Thyroid gland (tissue), 4 donors: ENCODE results near the gene CLSTN2. TPM values are rescaled to one million over a fixed set of nuclear protein-coding genes. Genes with fewer than 3 reads are reported as not detected.

Experiments
- DNase-seq, 2 donors: peaks; one replicate each; pipeline ENCODE4 v3.0.0-alpha.2; 2019
- H3K27ac ChIP-seq, 3 donors: fragments of 200-600 bp; sonication (generic); 1 replicate in 2 of 3; 2 replicates in 1 of 3; pipeline ENCODE4 v1.5.1; 2016 to 2019; ENCODE audit warnings: mild to moderate bottlenecking in 1 of 3, moderate library complexity in 1 of 3
- H3K27me3 ChIP-seq: fragments of 200-600 bp; sonication (generic); one replicate; pipeline ENCODE4 v1.5.1; 2019
- H3K36me3 ChIP-seq, 2 donors: fragments of 200-600 bp; sonication (generic); one replicate each; pipeline ENCODE4 v1.5.1; 2016 to 2019
- H3K4me1 ChIP-seq, 2 donors: fragments of 200-600 bp; sonication (generic); one replicate each; pipeline ENCODE4 v1.5.1; 2017 to 2019
- H3K4me3 ChIP-seq, 3 donors: fragments of 200-600 bp; sonication (generic); replicated peaks in 1 of 3; 1 replicate in 2 of 3; 2 replicates in 1 of 3; pipeline ENCODE4 v1.5.1; 2016; ENCODE audit warnings: mild to moderate bottlenecking in 1 of 3
- H3K9me3 ChIP-seq: fragments of 200-600 bp; sonication (generic); one replicate; pipeline ENCODE4 v1.5.1; 2017
- POLR2A ChIP-seq, 2 donors: fragments of 450-650 bp; IDR thresholded peaks; one replicate each; pipeline ENCODE4 v1.6.1; 2017; ENCODE audit warnings: antibody characterized with exemption in 2 of 2, mild to moderate bottlenecking in 2 of 2, moderate library complexity in 1 of 2
- WGBS, 2 donors: methylation state at CpG; one replicate each; pipeline ENCODE4 v1.1.5; 2017; 5-methylcytosine and 5-hydroxymethylcytosine counted together
- intact Hi-C: fragments of 100-400 bp; cut with DNase I; formaldehyde crosslinking; loops from one replicate; pipeline ENCODE4 v1.15.1; 2023
- total RNA-seq, 4 donors: library from RNA; depleted of rRNA; stranded (reverse); fragments of >200 nt; gene quantifications; one replicate each; pipeline ENCODE4 v1.2.3, GENCODE V29; 2016
- TF ChIP-seq, protein P1 (sequence below), 6 experiments: fragments of 200-600 bp in 3 of 6; fragments of 450-650 bp in 3 of 6; sonication (generic) in 3 of 6; IDR thresholded peaks; one replicate each; pipeline ENCODE4 v1.5.1; 2016 to 2019; ENCODE audit warnings: antibody characterized with exemption in 6 of 6, mild to moderate bottlenecking in 2 of 6, inconsistent platforms in 1 of 6, moderate library complexity in 1 of 6

CLSTN2 gene
- total RNA-seq, 4 donors from 2014 or later: 9.7 to 32.9 (median 15.5) TPM

GRCh38 chr3:140010391-140010790 is 75.4 kb downstream of the CLSTN2 start:
- intact Hi-C loops: no loop called here
- no peak overlapping the region for H3K27ac ChIP-seq
- H3K4me1 ChIP-seq: no peaks in the 10 kb centered on the region
- H3K27me3 ChIP-seq: no peaks in the 10 kb centered on the region
- H3K4me3 ChIP-seq: no peak overlapping the region
- 63 to 74% methylated on average over 2 of the region's 2 CpGs for WGBS, 2 donors
- TF ChIP-seq, protein P1, sequence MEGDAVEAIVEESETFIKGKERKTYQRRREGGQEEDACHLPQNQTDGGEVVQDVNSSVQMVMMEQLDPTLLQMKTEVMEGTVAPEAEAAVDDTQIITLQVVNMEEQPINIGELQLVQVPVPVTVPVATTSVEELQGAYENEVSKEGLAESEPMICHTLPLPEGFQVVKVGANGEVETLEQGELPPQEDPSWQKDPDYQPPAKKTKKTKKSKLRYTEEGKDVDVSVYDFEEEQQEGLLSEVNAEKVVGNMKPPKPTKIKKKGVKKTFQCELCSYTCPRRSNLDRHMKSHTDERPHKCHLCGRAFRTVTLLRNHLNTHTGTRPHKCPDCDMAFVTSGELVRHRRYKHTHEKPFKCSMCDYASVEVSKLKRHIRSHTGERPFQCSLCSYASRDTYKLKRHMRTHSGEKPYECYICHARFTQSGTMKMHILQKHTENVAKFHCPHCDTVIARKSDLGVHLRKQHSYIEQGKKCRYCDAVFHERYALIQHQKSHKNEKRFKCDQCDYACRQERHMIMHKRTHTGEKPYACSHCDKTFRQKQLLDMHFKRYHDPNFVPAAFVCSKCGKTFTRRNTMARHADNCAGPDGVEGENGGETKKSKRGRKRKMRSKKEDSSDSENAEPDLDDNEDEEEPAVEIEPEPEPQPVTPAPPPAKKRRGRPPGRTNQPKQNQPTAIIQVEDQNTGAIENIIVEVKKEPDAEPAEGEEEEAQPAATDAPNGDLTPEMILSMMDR (IDR thresholded peaks at IDR 0.05): no peak
- no peak for TF ChIP-seq POLR2A (IDR thresholded peaks at IDR 0.05)
- H3K36me3 ChIP-seq: no peaks in the 10 kb centered on the region
- no peaks in the 10 kb centered on the region for H3K9me3 ChIP-seq
- no peak for DNase-seq

- TF ChIP-seq, protein P1 (IDR thresholded peaks at IDR 0.05): no peak
- no peak for TF ChIP-seq POLR2A (IDR thresholded peaks at IDR 0.05)
- 93 to 95% methylated on average over 2 of the region's 2 CpGs for WGBS, 2 donors
- H3K4me1 ChIP-seq: no peaks in the 10 kb centered on the region
- intact Hi-C loops: no loop called here
- H3K36me3 ChIP-seq: no peaks in the 10 kb centered on the region
- no peaks in the 10 kb centered on the region for H3K27me3 ChIP-seq
- no peak overlapping the region for H3K27ac ChIP-seq
- DNase-seq: no peak
- H3K9me3 ChIP-seq: no peaks in the 10 kb centered on the region
- H3K4me3 ChIP-seq: no peak overlapping the region
These were observed 76.1 kb downstream of the CLSTN2 start for GRCh38 chr3:140011086-140011485.

GRCh38 chr3:140011611-140012277 is 76.8 kb downstream of the CLSTN2 start:
- H3K27ac ChIP-seq: no peak overlapping the region
- H3K36me3 ChIP-seq: no peaks in the 10 kb centered on the region
- H3K4me3 ChIP-seq: no peak overlapping the region
- intact Hi-C loops: no loop called here
- 90 to 91% methylated on average over 5 of the region's 5 CpGs for WGBS, 2 donors
- H3K27me3 ChIP-seq: no peaks in the 10 kb centered on the region
- H3K4me1 ChIP-seq: no peaks in the 10 kb centered on the region
- DNase-seq: no peak
- TF ChIP-seq, protein P1 (IDR thresholded peaks at IDR 0.05): no peak
- no peak for TF ChIP-seq POLR2A (IDR thresholded peaks at IDR 0.05)
- no peaks in the 10 kb centered on the region for H3K9me3 ChIP-seq

DNA sequence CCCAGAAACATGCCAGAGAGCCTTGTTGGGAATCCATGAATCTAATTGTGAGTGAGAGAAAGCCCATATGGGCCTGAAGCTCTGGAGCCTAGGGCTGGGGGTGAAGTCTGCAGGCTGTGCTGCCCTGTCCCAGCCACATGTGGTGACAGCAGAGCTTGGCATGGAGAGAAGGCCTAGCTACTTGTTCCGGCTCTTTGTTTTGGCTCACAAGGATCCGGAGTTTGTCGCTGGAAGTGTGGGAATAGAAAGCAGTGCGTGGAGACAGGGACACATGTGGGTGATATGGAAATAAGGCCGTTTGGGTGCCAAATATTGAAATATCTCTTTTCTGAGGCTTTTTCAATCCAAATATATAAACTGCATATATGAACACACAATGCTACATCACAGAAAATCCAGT is 78.2 kb downstream of the CLSTN2 start:
- H3K27ac ChIP-seq: no peak overlapping the region
- intact Hi-C loops: no loop called here
- no peak for DNase-seq
- WGBS, 2 donors: 94 to 96% methylated on average over 5 of the region's 5 CpGs
- no peaks in the 10 kb centered on the region for H3K9me3 ChIP-seq
- H3K36me3 ChIP-seq: no peaks in the 10 kb centered on the region
- H3K27me3 ChIP-seq: no peaks in the 10 kb centered on the region
- no peaks in the 10 kb centered on the region for H3K4me1 ChIP-seq
- no peak overlapping the region for H3K4me3 ChIP-seq
- TF ChIP-seq POLR2A (IDR thresholded peaks at IDR 0.05): no peak
- TF ChIP-seq, protein P1 (IDR thresholded peaks at IDR 0.05): no peak

DNA sequence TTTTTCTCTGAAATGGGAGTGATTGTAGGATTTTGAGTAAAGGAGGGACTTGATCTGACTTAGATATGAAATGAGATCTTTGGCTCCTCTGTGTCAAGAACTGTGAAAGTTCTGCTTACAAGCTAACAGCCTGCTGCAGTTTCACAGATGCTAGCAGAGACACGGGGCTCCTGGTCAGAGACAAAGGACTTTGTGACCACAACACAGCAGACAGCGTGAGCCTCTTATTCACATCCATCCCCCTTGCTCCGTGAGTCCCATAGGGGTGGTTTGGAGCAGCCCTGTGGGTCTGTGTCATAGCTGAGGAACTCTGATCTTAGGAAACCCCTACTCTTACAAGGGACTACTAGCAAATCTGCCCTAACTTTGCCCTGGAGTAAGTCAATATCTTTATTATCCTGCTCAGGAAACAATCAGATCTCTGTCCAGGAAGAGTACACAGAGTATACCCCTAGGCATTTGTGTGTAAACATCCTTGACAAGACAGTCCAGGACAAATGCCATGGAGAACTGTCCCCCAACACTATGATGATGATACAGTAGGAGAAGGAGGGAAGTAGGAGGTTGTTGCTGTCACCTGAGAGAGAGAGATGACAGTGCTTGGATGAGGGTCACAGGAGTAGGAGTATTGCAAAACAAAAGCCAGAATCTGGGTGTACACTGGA is 80.0 kb downstream of the CLSTN2 start:
- DNase-seq: no peak
- Histone ChIP-seq H3K27me3 (no peaks in the 10 kb centered on the region), H3K27ac (no peak overlapping the region), H3K4me1 (no peaks in the 10 kb centered on the region), H3K9me3 (no peaks in the 10 kb centered on the region), H3K4me3 (no peak overlapping the region), H3K36me3 (no peaks in the 10 kb centered on the region)
- no peak for TF ChIP-seq POLR2A (IDR thresholded peaks at IDR 0.05)
- TF ChIP-seq, protein P1 (IDR thresholded peaks at IDR 0.05): no peak
- intact Hi-C loops: no loop called here
- 89 to 92% methylated on average over 3 of the region's 3 CpGs for WGBS, 2 donors
